ENCODE measurements around the gene MECP2. TPM values are rescaled to one million over a fixed set of nuclear protein-coding genes. Genes with fewer than 3 reads are reported as not detected.
A peak's percentile ranks its signal among the peaks of the same experiment; 100 is the strongest.

Gene MECP2
- total and polyA plus RNA-seq, 9 donors, result 17.5 to 24.0 (median 20.7) TPM

DNA sequence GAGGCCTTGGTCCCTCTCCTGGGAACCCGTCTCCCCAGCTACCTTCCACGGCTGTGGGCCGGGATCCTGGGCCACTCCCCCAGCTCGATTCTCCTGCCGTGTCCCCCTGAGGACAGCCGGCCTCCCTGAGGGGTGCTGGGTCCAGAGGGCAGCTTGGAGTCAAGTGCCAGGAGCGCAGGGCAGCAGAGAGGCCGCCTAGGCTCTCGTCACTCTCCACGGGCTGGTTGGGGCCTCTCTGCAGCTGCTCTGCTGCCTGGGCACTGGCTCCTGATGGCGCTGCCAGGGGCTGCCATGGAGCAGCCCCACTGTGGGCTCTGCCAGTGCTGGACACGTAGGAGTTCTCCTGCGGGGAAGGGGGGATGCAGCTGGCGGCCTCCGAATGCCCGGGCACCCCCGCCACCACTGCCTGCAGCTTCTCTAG, 84.5 kb downstream of the MECP2 start:
- no peak overlapping the region for H3K4me3 ChIP-seq (ENCODE audit: low read length)
- H3K27me3 ChIP-seq (ENCODE audit: control insufficient read depth, insufficient read depth, low read length), result peaks cover 56% of the 10 kb centered on the region
- H3K9me3 ChIP-seq (replicated peaks; ENCODE audit: control insufficient read depth, low read depth, low read length), result no peaks in the 10 kb centered on the region
- 73% methylated on average over 17 of the region's 17 CpGs for WGBS (ENCODE audit: insufficient coverage)
- no peak overlapping the region for H3K27ac ChIP-seq (ENCODE audit: low read length)
- peaks cover 8% of the 10 kb centered on the region for H3K4me1 ChIP-seq (ENCODE audit: control insufficient read depth, insufficient read depth, low read length)
- H3K36me3 ChIP-seq (ENCODE audit: control insufficient read depth, insufficient read depth, low read length), result peaks cover 42% of the 10 kb centered on the region
- no peak for DNase-seq

DNA sequence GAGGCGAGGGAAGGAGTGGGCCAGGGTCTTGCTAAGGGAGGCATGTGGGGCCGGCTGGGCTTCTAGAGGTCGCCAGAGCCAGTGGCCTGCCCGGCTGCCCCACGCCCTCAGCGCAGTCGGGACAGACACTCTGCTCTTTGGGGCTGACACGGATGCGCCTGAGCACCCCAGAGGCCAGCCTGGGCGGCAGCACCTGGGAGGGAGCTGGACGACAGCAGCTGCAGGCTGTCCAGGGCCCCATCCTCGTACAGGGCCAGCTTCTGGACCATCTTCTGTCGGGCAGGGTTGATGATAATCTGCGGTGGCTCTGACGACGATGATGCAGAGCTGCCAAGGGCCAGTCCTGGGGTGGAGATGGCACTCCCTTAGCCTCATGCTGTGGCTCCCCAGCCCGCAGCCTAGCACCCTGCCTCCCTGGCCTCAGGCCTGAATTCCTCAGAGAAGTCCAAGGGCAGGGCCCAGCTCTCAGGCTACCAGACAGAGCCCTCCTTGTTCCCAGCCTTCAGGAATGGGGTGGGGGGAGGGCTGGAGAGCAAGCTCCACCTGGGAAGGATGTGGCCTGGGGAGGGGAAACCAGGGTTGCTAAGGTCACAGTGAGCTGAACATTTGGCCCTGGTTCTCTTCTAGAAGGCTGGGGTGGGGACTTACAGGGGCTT, 85.1 kb downstream of the MECP2 start:
- WGBS (ENCODE audit: insufficient coverage), result 73% methylated on average over 16 of the region's 17 CpGs
- Histone ChIP-seq H3K4me3 (ENCODE audit: low read length) (no peak overlapping the region), H3K27ac (ENCODE audit: low read length) (no peak overlapping the region), H3K4me1 (ENCODE audit: control insufficient read depth, insufficient read depth, low read length) (peaks cover 8% of the 10 kb centered on the region), H3K27me3 (ENCODE audit: control insufficient read depth, insufficient read depth, low read length) (peaks cover 60% of the 10 kb centered on the region), H3K36me3 (ENCODE audit: control insufficient read depth, insufficient read depth, low read length) (peaks cover 38% of the 10 kb centered on the region), H3K9me3 (replicated peaks; ENCODE audit: control insufficient read depth, low read depth, low read length) (no peaks in the 10 kb centered on the region)
- DNase-seq, result no peak

DNA sequence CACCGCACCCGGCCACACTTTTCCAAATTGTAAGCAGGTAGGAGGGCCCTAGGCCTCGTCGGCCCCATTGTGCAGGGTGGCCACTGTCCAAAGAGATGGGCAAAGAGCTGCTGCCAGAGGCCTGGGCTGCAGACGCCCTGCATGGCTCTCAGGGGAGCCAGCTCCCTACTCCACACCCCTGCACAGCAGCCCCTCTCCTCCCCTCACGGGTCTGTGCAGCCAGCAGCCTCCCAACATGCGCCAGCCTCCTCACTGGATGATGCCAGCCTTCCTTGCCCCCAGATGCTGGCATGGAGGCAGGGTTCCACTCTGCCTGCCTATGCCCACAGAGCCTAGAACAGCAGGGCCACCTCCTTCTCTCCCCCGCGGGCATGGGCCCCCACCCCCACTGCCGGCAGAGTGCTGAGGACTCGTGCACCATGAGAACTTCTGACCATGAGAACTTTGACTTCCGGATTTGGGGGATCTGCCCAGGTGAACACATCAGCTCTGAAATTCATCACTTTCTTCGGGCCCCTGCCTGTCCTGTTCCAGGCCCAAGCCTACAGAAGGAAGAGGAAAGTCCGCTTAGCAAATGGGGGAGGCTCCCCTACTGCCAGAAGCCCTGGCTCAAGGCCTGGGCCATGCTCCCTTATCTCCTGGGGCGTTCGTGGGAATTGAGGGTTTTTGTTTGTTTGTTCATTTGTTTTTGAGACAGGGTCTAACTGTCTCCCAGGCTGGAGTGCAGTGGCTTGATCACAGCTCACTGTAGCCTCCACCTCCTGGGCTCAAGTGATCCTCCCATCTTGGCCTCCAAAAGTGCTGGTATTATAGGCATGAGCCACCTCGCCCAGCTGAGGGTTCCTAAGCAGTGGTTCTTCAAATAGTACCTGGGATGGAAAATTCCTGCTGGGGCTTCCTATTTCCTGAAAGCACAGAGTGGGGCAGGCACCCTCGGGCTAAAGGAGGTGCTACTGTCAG, 85.9 kb downstream of the MECP2 start:
- WGBS (ENCODE audit: insufficient coverage), result 84% methylated on average over 13 of the region's 18 CpGs
- H3K4me3 ChIP-seq (ENCODE audit: low read length), result no peak overlapping the region
- peaks cover 31% of the 10 kb centered on the region for H3K36me3 ChIP-seq (ENCODE audit: control insufficient read depth, insufficient read depth, low read length)
- peaks cover 62% of the 10 kb centered on the region for H3K27me3 ChIP-seq (ENCODE audit: control insufficient read depth, insufficient read depth, low read length)
- DNase-seq, result no peak
- H3K9me3 ChIP-seq (replicated peaks; ENCODE audit: control insufficient read depth, low read depth, low read length), result no peaks in the 10 kb centered on the region
- H3K27ac ChIP-seq (ENCODE audit: low read length), result no peak overlapping the region
- H3K4me1 ChIP-seq (ENCODE audit: control insufficient read depth, insufficient read depth, low read length), result peaks cover 8% of the 10 kb centered on the region

DNA sequence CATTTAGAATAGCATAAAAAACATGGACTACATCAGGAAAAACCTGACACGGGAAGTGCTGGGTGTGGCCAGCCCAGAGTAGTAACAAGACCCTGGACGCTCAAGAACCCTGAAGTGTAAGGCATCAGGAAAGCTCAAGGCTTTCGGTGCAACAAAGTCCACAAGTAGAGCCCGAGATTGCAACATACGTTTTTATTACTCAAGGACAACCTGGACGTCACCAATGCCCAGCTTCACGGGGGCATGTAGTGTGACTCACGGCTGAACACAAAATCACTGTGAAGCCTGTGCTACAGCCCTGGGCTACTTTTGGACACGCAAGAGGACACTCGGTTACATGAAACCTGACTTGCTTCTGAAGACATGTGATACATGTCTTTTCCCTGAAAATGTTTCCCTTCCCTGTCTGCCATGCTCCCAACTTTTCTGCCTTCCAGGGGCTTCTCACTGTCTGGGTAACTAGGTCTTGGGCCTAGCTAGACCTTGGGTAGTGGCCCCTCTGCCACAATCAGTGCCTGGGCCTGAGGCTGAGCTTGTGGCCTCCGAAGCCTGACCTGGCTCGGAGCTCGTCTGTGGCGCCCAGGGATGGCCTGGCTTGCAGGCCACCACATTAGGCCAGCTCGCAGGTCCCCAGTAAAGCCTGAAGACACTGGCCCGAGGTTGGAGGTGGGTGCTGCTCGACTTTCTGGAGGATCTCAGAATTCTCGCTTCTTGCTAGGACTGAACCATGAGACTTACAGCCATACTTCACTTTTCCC, 87.0 kb downstream of the MECP2 start:
- peaks cover 8% of the 10 kb centered on the region for H3K4me1 ChIP-seq (ENCODE audit: control insufficient read depth, insufficient read depth, low read length)
- H3K4me3 ChIP-seq (ENCODE audit: low read length), result no peak overlapping the region
- H3K36me3 ChIP-seq (ENCODE audit: control insufficient read depth, insufficient read depth, low read length), result peaks cover 24% of the 10 kb centered on the region
- H3K9me3 ChIP-seq (replicated peaks; ENCODE audit: control insufficient read depth, low read depth, low read length), result no peaks in the 10 kb centered on the region
- DNase-seq, result no peak
- peaks cover 66% of the 10 kb centered on the region for H3K27me3 ChIP-seq (ENCODE audit: control insufficient read depth, insufficient read depth, low read length)
- WGBS (ENCODE audit: insufficient coverage), result 85% methylated on average over 18 of the region's 18 CpGs
- no peak overlapping the region for H3K27ac ChIP-seq (ENCODE audit: low read length)

DNA sequence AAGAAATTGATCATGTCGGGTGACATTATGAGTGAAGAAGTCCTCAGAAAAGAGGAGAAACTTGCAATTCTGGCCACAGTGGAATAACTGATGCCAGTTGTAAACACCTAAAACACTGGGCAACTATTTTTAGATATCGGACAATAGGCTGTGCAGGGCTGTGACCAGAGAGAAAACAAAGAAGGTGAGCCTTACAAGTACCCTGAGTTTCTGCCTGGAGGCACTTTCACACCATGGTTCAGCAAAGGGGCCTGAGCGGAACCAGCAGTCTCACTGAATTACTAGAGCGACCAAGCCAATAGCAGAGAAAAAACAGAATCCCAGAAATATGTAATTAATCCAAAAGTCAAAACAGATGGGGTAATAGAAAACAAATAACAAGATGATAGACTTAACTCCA, 89.0 kb downstream of the MECP2 start:
- Histone ChIP-seq H3K27me3 (ENCODE audit: control insufficient read depth, insufficient read depth, low read length) (peaks cover 62% of the 10 kb centered on the region), H3K9me3 (replicated peaks; ENCODE audit: control insufficient read depth, low read depth, low read length) (no peaks in the 10 kb centered on the region), H3K27ac (ENCODE audit: low read length) (no peak overlapping the region), H3K4me3 (ENCODE audit: low read length) (no peak overlapping the region), H3K4me1 (ENCODE audit: control insufficient read depth, insufficient read depth, low read length) (peaks cover 4% of the 10 kb centered on the region), H3K36me3 (ENCODE audit: control insufficient read depth, insufficient read depth, low read length) (peaks cover 16% of the 10 kb centered on the region)
- 73% methylated on average over 2 of the region's 4 CpGs for WGBS (ENCODE audit: insufficient coverage)
- no peak for DNase-seq

DNA sequence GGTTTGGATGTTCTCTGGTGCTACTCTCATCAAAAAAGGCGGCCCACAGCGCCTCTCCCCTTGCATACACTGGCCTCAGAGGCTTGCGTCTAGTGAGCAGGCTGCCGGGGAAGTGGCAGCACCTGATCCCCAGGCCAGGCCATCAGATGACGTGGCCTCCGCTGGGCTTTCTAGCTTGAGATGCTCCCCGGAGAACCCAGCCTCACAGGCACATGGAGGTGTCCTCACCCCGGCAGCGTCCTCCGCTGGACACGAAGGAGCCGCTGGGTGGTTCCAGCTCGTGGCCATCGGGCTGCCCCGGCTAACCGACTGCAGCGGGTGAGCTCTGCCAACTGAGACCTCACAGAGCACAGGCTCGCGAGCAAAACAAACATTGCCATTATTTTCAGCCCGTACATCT, 90.6 kb downstream of the MECP2 start:
- Histone ChIP-seq H3K27ac (ENCODE audit: low read length) (no peak overlapping the region), H3K4me3 (ENCODE audit: low read length) (no peak overlapping the region), H3K36me3 (ENCODE audit: control insufficient read depth, insufficient read depth, low read length) (peaks cover 15% of the 10 kb centered on the region), H3K4me1 (ENCODE audit: control insufficient read depth, insufficient read depth, low read length) (no peaks in the 10 kb centered on the region), H3K9me3 (replicated peaks; ENCODE audit: control insufficient read depth, low read depth, low read length) (no peaks in the 10 kb centered on the region), H3K27me3 (ENCODE audit: control insufficient read depth, insufficient read depth, low read length) (peaks cover 57% of the 10 kb centered on the region)
- WGBS (ENCODE audit: insufficient coverage), result 90% methylated on average over 20 of the region's 20 CpGs
- no peak for DNase-seq

DNA sequence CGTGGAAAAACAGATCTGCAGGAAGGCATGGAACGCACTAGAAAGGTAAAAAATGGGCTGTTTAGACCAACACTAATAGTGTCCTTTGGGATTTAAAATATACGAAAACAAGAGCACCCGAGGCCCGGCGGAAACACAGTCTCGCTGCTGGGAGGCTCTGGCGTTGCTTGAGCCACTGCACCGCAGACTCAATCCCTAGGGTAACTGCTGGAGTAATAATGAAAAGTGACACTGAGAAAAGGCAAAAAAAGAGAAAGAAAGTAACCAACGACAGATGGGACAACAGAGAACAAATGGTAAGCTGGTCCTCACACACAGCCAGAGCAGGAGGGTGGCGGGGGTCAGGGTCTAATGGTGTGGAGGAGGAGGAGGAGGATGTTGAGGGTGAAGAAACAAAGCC, 93.2 kb downstream of the MECP2 start:
- DNase-seq, result no peak
- Histone ChIP-seq H3K36me3 (ENCODE audit: control insufficient read depth, insufficient read depth, low read length) (peaks cover 3% of the 10 kb centered on the region), H3K4me1 (ENCODE audit: control insufficient read depth, insufficient read depth, low read length) (peaks cover 2% of the 10 kb centered on the region), H3K27ac (ENCODE audit: low read length) (no peak overlapping the region), H3K27me3 (ENCODE audit: control insufficient read depth, insufficient read depth, low read length) (peaks cover 59% of the 10 kb centered on the region), H3K4me3 (ENCODE audit: low read length) (no peak overlapping the region), H3K9me3 (replicated peaks; ENCODE audit: control insufficient read depth, low read depth, low read length) (no peaks in the 10 kb centered on the region)
- WGBS (ENCODE audit: insufficient coverage), result 56% methylated on average over 10 of the region's 11 CpGs

DNA sequence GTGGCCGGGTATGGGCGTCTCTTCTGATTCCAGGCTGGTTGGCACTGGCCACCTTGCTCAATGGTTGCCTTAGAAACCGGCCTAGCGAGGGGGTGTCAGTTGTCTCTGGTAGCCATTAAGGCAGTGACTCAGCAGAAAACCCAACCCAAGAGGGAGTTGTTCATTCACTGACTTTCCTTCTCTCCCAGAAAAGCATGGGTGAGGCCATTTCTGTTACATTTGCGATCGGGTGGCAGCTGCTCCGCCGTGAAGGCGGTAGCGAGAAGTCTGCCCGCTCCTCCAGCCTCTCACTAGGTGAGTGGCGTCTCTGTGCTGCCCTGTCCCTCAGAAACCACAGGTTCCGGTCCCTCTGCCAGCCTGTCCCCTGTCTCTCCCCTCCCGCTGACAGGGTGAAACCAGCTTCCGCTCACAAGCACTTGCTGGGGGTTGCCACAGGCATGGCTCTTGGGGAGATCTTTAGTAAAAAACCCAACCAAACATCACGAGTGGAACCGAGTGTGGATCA, 95.2 kb downstream of the MECP2 start:
- WGBS (ENCODE audit: insufficient coverage), result 82% methylated on average over 15 of the region's 17 CpGs
- DNase-seq, result peak; percentile 43
- no peak overlapping the region for H3K4me3 ChIP-seq (ENCODE audit: low read length)
- peaks cover 3% of the 10 kb centered on the region for H3K4me1 ChIP-seq (ENCODE audit: control insufficient read depth, insufficient read depth, low read length)
- H3K27me3 ChIP-seq (ENCODE audit: control insufficient read depth, insufficient read depth, low read length), result peaks cover 60% of the 10 kb centered on the region
- H3K36me3 ChIP-seq (ENCODE audit: control insufficient read depth, insufficient read depth, low read length), result peaks cover 3% of the 10 kb centered on the region
- no peak overlapping the region for H3K27ac ChIP-seq (ENCODE audit: low read length)
- H3K9me3 ChIP-seq (replicated peaks; ENCODE audit: control insufficient read depth, low read depth, low read length), result no peaks in the 10 kb centered on the region

DNA sequence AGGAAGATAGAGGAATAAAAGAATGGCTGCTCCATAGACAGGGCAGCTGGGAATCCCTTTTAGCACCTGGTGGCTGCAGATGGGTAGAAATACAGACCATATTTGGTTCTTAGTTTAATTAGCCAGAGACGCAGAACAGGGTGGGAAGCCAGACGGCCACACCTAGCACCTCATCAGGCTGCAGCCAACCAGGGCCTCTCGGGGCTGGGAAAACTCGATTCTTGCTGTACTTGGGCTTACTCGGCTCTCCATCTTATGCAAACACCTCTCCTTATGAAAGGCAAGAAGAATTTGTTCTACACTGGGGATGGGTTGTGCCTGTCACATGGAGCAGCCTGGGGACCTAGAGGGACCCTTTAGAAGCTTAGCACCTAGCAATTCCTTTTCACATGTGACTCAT, 97.5 kb downstream of the MECP2 start:
- Histone ChIP-seq H3K9me3 (replicated peaks; ENCODE audit: control insufficient read depth, low read depth, low read length) (no peaks in the 10 kb centered on the region), H3K4me3 (ENCODE audit: low read length) (no peak overlapping the region), H3K27me3 (ENCODE audit: control insufficient read depth, insufficient read depth, low read length) (peaks cover 52% of the 10 kb centered on the region), H3K27ac (ENCODE audit: low read length) (no peak overlapping the region), H3K36me3 (ENCODE audit: control insufficient read depth, insufficient read depth, low read length) (no peaks in the 10 kb centered on the region), H3K4me1 (ENCODE audit: control insufficient read depth, insufficient read depth, low read length) (peaks cover 3% of the 10 kb centered on the region)
- WGBS (ENCODE audit: insufficient coverage), result 51% methylated on average over 3 of the region's 5 CpGs
- no peak for DNase-seq
